Upper lobe of left lung (tissue), 6 donors: ENCODE data around the gene DCAKD. TPM values are rescaled to one million over a fixed set of nuclear protein-coding genes. Genes with fewer than 3 reads are reported as not detected.
A peak's percentile ranks its signal among the peaks of the same experiment; 100 is the strongest.
"Not testable (repeated sequence)": the region's sequence is repeated elsewhere in the genome, so short reads cannot be mapped to it uniquely, and the experiment has no call there.

Experiments used
- ATAC-seq, 2 donors: fragments of 200-7000 bp; cut with Tn5 transposase; one replicate each; pipeline ENCODE4 v1.9.1; 2022; ENCODE audit warnings: mild to moderate bottlenecking in 2 of 2, moderate library complexity in 2 of 2; ENCODE audit not compliant: low FRiP score in 2 of 2
- DNase-seq, 2 donors: peaks; one replicate each; pipeline ENCODE4 v3.0.0-alpha.2; 2019 to 2020
- H3K27ac ChIP-seq, 4 donors: fragments of 200-600 bp; sonication (generic); one replicate each; pipeline ENCODE4 v1.5.1; 2016 to 2019
- H3K27me3 ChIP-seq, 4 donors: fragments of 200-600 bp; sonication (generic); one replicate each; pipeline ENCODE4 v1.5.1; 2017 to 2019
- H3K36me3 ChIP-seq, 4 donors: fragments of 200-600 bp; sonication (generic); one replicate each; pipeline ENCODE4 v1.5.1; 2016 to 2019
- H3K4me1 ChIP-seq, 4 donors: fragments of 200-600 bp; sonication (generic); one replicate each; pipeline ENCODE4 v1.5.1; 2018 to 2019
- H3K4me3 ChIP-seq, 4 donors: fragments of 200-600 bp; sonication (generic); one replicate each; pipeline ENCODE4 v1.5.1; 2017 to 2019; ENCODE audit warnings: mild to moderate bottlenecking in 2 of 4, moderate library complexity in 1 of 4
- H3K9me3 ChIP-seq, 4 donors: fragments of 200-600 bp; sonication (generic); one replicate each; pipeline ENCODE4 v1.5.1; 2018 to 2019
- CTCF ChIP-seq, 6 experiments: fragments of 450-650 bp in 4 of 6; fragments of 200-600 bp in 2 of 6; sonication (generic) in 2 of 6; IDR thresholded peaks; one replicate each; pipeline ENCODE4 v1.5.1; 2016 to 2019; ENCODE audit warnings: antibody characterized with exemption in 6 of 6
- EP300 ChIP-seq, 4 donors: sonication (generic); formaldehyde crosslinking; IDR thresholded peaks; one replicate each; pipeline ENCODE4 v1.5.1; 2017; ENCODE audit warnings: antibody characterized with exemption in 4 of 4, control low read depth in 2 of 4
- POLR2A ChIP-seq, 4 donors: fragments of 450-650 bp; IDR thresholded peaks; one replicate each; pipeline ENCODE4 v1.5.1; 2016 to 2017; ENCODE audit warnings: antibody characterized with exemption in 4 of 4, mild to moderate bottlenecking in 2 of 4
- POLR2AphosphoS5 ChIP-seq, 2 donors: sonication (generic); formaldehyde crosslinking; IDR thresholded peaks; one replicate each; pipeline ENCODE4 v1.5.1; 2017; ENCODE audit warnings: antibody characterized with exemption in 2 of 2
- WGBS, 2 donors: methylation state at CpG; one replicate each; pipeline ENCODE4 v1.1.5; 2017 to 2018; 5-methylcytosine and 5-hydroxymethylcytosine counted together
- total RNA-seq, 6 donors: library from RNA; depleted of rRNA in 4 of 6; stranded (reverse); fragments of >200 nt in 4 of 6; gene quantifications; one replicate each; pipeline versions ENCODE4 v1.1.0 to v1.2.1, GENCODE V29; 2016 to 2021
- donor health status: DM: no; HTN: no; CAD: no; lungs with moderate emphysema.
- donor health status: DM: no; HTN: yes; CAD: no; lungs with severe emphysema.

DCAKD gene
- total RNA-seq, 6 donors from 2014 or later = 16.0 to 29.3 (median 22.2) TPM

DNA sequence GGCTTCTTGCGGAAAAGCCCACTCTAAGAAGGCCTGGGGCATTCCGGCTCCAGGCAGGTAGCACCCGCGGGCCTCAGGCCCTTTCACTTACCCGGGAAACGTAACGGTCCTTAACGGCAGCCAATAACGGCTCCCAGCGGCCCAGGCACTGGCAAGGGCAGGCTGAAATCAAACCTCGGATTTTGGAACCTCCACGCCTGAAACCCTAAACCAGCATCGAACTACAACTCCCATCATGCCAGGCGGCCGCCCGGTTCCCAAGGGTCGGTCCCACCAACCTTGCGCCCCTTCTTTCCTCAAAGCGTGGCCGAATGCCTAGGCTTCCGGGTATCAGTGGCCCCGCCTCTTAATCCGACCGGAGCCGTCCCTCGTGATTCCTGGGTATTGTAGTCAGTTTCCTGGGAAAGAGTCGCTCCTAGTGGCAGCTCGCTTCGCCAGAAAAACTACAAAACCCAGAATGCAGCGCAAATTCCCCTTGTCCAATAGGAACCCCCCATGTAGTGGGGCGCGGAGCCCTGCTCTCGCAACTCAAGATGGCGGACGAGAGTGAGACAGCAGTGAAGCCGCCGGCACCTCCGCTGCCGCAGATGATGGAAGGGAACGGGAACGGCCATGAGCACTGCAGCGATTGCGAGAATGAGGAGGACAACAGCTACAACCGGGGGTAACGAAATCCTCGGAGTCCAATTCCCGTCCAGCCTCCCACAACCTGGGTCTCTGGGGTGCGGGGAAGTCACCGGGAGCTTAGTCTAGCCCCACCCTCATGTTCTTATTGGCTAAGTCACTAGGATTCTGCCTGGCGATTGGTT lies 9.6 kb upstream of the DCAKD start, which contains the start of gene NMT1:
NMT1 (plus strand) TSS at position 521 of the 809 bp plus-strand sequence; CDS start at position 534, 13 bp downstream.
- H3K4me3 ChIP-seq = peak within 1 kb of the TSS; percentile 51 to 84 (median 70)
- H3K9me3 ChIP-seq = no peaks in the 10 kb centered on the region
- ATAC-seq = peak; percentile 99
- no peaks in the 10 kb centered on the region for H3K27me3 ChIP-seq
- H3K27ac ChIP-seq = peak within 1 kb of the TSS; percentile 79 to 97 (median 88)
- DNase-seq = peak; percentile 91 to 99
- TF ChIP-seq EP300 (IDR thresholded peaks at IDR 0.05) = peak in 1 of 4 donors; percentile 2
- TF ChIP-seq POLR2AphosphoS5 (IDR thresholded peaks at IDR 0.05) = peak; percentile 93 to 98
- TF ChIP-seq CTCF (IDR thresholded peaks at IDR 0.05) = peak in 3 of 6 experiments; percentile 11 to 24 (median 21)
- peak in 3 of 4 donors; percentile 70 to 94 (median 74) for TF ChIP-seq POLR2A (IDR thresholded peaks at IDR 0.05)
- 0 to 1% methylated on average over 40 to 49 of the region's 50 CpGs for WGBS, 2 donors
- peaks cover 38 to 60% (median 45%) of the 10 kb centered on the region in 4 donors for H3K4me1 ChIP-seq
- no peaks in the 10 kb centered on the region for H3K36me3 ChIP-seq

DNA sequence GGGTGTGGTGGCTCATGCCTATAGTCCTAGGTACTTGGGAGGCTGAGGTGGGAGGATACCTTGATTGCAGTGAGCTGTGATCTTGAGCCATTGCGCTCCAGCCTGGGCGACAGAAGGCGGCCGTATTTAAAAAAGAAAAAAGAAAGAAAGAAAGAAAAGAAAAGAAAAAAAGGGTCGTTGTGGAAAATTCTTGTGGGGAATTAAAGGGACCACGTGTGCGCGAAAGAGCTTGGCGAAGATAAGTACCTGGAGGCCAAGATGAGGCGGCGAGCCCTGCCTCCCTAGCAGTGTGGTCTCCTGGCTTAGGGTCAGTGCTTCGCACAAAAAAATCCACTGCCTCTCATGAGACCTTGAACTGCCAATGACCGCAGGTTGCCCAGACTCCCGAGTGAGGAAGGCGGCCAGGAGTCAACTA lies 9.0 kb upstream of the DCAKD start:
- H3K9me3 ChIP-seq = no peaks in the 10 kb centered on the region
- H3K27me3 ChIP-seq = no peaks in the 10 kb centered on the region
- H3K27ac ChIP-seq = peak overlapping the region; percentile 79 to 97 (median 88)
- DNase-seq (no peak), ATAC-seq (peak in 1 of 2 donors; percentile 41)
- peaks cover 38 to 54% (median 41%) of the 10 kb centered on the region in 4 donors for H3K4me1 ChIP-seq
- peak overlapping the region; percentile 51 to 84 (median 70) for H3K4me3 ChIP-seq
- 16 to 17% methylated on average over 12 to 15 of the region's 15 CpGs for WGBS, 2 donors
- TF ChIP-seq EP300 (IDR thresholded peaks at IDR 0.05) = no peak
- no peak for TF ChIP-seq POLR2A (IDR thresholded peaks at IDR 0.05)
- no peak for TF ChIP-seq CTCF (IDR thresholded peaks at IDR 0.05)
- TF ChIP-seq POLR2AphosphoS5 (IDR thresholded peaks at IDR 0.05) = no peak
- H3K36me3 ChIP-seq = no peaks in the 10 kb centered on the region

GRCh38 chr17:45052052-45052772 lies 780 bp upstream of the DCAKD start:
- H3K27me3 ChIP-seq = no peaks in the 10 kb centered on the region
- H3K4me3 ChIP-seq = peak overlapping the region; percentile 40 to 63 (median 57)
- peak overlapping the region; percentile 54 to 90 (median 87) for H3K27ac ChIP-seq
- no peaks in the 10 kb centered on the region for H3K9me3 ChIP-seq
- H3K4me1 ChIP-seq = peaks cover 12 to 23% (median 18%) of the 10 kb centered on the region in 4 donors
- TF ChIP-seq POLR2AphosphoS5 (IDR thresholded peaks at IDR 0.05) (peak; percentile 29 to 44), POLR2A (IDR thresholded peaks at IDR 0.05) (peak in 3 of 4 donors; percentile 29 to 53 (median 39)), CTCF (IDR thresholded peaks at IDR 0.05) (no peak)
- no peaks in the 10 kb centered on the region for H3K36me3 ChIP-seq
- no peak for ATAC-seq
- peak; percentile 42 to 87 for DNase-seq
- WGBS, 2 donors = 17 to 21% methylated on average over 15 to 20 of the region's 36 CpGs

- WGBS, 2 donors = no CpG with 5 or more reads among the region's 54 CpGs
These were observed 254 bp upstream of the DCAKD start for GRCh38 chr17:45051720-45052051.

DNA sequence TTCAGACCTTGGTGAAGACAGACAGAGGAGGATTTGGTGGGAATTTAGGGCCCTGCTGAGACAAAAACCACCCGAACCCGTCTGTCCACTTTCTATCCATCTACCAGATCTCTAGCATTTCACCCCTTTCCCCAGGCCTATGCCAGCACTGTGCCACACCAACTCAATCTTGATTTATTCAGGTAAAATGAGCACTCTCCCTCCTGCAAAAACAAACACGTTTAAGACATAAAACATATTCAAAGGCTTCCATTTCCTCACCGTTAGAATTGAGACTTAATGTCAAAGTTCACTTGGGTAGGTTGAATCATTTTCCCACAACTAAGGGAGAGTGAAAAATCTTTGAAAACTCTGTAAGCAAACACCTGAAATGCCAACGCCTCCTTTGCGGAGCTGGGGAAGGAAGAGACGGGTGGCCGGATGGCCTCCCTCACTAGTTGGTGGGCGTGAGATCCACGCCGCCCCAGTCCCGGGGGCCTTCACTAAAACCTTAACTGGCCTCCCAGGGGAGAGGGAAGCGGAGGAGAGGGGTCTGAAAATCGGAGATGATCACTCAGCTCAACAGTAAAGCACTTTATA lies 862 bp downstream of the DCAKD start:
- DNase-seq (peak in 1 of 2 donors; percentile 33), ATAC-seq (peak in 1 of 2 donors; percentile 40)
- Histone ChIP-seq H3K27ac (peak overlapping the region; percentile 83 to 93 (median 91)), H3K9me3 (no peaks in the 10 kb centered on the region), H3K36me3 (no peaks in the 10 kb centered on the region), H3K27me3 (no peaks in the 10 kb centered on the region), H3K4me1 (peaks cover 12 to 23% (median 18%) of the 10 kb centered on the region in 4 donors), H3K4me3 (peak overlapping the region; percentile 5 to 63 (median 62))
- WGBS, 2 donors = 1 to 9% methylated on average over 13 to 14 of the region's 14 CpGs
- TF ChIP-seq POLR2A (IDR thresholded peaks at IDR 0.05) = no peak
- TF ChIP-seq EP300 (IDR thresholded peaks at IDR 0.05) = no peak
- TF ChIP-seq POLR2AphosphoS5 (IDR thresholded peaks at IDR 0.05) = no peak
- no peak for TF ChIP-seq CTCF (IDR thresholded peaks at IDR 0.05)

More at GRCh38 chr17:45051720-45052051, 254 bp upstream of the DCAKD start:
- not testable (repeated sequence) for H3K27me3 ChIP-seq, H3K36me3 ChIP-seq, H3K9me3 ChIP-seq, ATAC-seq
- Histone ChIP-seq H3K4me1 (peaks cover 12 to 23% (median 18%) of the 10 kb centered on the region in 4 donors), H3K27ac (peak overlapping the region; percentile 54 to 93 (median 89)), H3K4me3 (peak overlapping the region in 3 of 4 donors; percentile 61 to 63 (median 63))
- peak in 1 of 2 donors; percentile 81 for DNase-seq
